DOHH2 (cell line): ENCODE measurements around the gene B3GALNT2.

Experiments
- H3F3A ChIP-seq: fragments of 200-600 bp; sonication (generic), shearing (Covaris generic); 2 replicates; pipeline ENCODE4 v1.6.0; 2016; ENCODE audit warnings: antibody characterized with exemption, mild to moderate bottlenecking; ENCODE audit not compliant: control insufficient read depth, insufficient read depth
- H3K27ac ChIP-seq: fragments of 200-600 bp; sonication (generic); 2 replicates; pipeline ENCODE4 v1.5.1; 2014; ENCODE audit warnings: low read depth, mild to moderate bottlenecking, low read length, moderate library complexity
- H3K27me3 ChIP-seq: fragments of 200-600 bp; sonication (generic); 2 replicates; pipeline ENCODE4 v1.6.1; 2014; ENCODE audit warnings: mild to moderate bottlenecking, low read length, mixed read lengths; ENCODE audit not compliant: control insufficient read depth
- H3K36me3 ChIP-seq: fragments of 200-600 bp; sonication (generic); 2 replicates; pipeline ENCODE4 v1.6.1; 2014; ENCODE audit warnings: mild to moderate bottlenecking, low read length, moderate library complexity, mixed read lengths; ENCODE audit not compliant: control insufficient read depth
- H3K4me1 ChIP-seq: fragments of 200-600 bp; sonication (generic); 2 replicates; pipeline ENCODE4 v1.6.1; 2014; ENCODE audit warnings: mild to moderate bottlenecking, low read length, mixed read lengths; ENCODE audit not compliant: control insufficient read depth
- H3K4me2 ChIP-seq: fragments of 200-600 bp; sonication (generic); 2 replicates; pipeline ENCODE4 v1.6.0; 2014; ENCODE audit warnings: mild to moderate bottlenecking, low read length, moderate library complexity
- H3K4me3 ChIP-seq: fragments of 200-600 bp; sonication (generic); 2 replicates; pipeline ENCODE4 v1.5.1; 2014; ENCODE audit warnings: mild to moderate bottlenecking, low read length, mixed read lengths
- H3K79me2 ChIP-seq: fragments of 200-600 bp; sonication (generic); 2 replicates; pipeline ENCODE4 v1.6.1; 2014; ENCODE audit warnings: mild to moderate bottlenecking, low read length, mixed read lengths; ENCODE audit not compliant: control insufficient read depth
- H3K9me2 ChIP-seq: fragments of 200-600 bp; sonication (generic); replicated peaks from 2 replicates; pipeline ENCODE4 v1.6.1; 2014; ENCODE audit warnings: mild to moderate bottlenecking, low read length, mixed read lengths; ENCODE audit not compliant: control insufficient read depth
- H3K9me3 ChIP-seq: fragments of 200-600 bp; sonication (generic); 2 replicates; pipeline ENCODE4 v1.6.1; 2014; ENCODE audit warnings: antibody characterized with exemption, low read length, mixed read lengths; ENCODE audit not compliant: control insufficient read depth, insufficient read depth
- H4K20me1 ChIP-seq: fragments of 200-600 bp; sonication (generic); 2 replicates; pipeline ENCODE4 v1.6.0; 2014; ENCODE audit warnings: low read depth, mild to moderate bottlenecking, antibody characterized with exemption, low read length, moderate library complexity; ENCODE audit not compliant: control insufficient read depth, insufficient read depth
- EZH2phosphoT487 ChIP-seq: fragments of 200-600 bp; sonication (generic); IDR thresholded peaks from 2 replicates; pipeline ENCODE4 v1.6.1; 2017; ENCODE audit warnings: borderline replicate concordance, mild to moderate bottlenecking, antibody characterized with exemption, low read length, moderate library complexity, mixed read lengths
- TF ChIP-seq, protein P1 (sequence below): fragments of 200-600 bp; sonication (generic); IDR thresholded peaks from one replicate; pipeline ENCODE4 v1.5.1; 2014; ENCODE audit warnings: antibody characterized with exemption, mild to moderate bottlenecking, low read depth, low read length; ENCODE audit not compliant: poor library complexity, severe bottlenecking

The B3GALNT2 gene

DNA sequence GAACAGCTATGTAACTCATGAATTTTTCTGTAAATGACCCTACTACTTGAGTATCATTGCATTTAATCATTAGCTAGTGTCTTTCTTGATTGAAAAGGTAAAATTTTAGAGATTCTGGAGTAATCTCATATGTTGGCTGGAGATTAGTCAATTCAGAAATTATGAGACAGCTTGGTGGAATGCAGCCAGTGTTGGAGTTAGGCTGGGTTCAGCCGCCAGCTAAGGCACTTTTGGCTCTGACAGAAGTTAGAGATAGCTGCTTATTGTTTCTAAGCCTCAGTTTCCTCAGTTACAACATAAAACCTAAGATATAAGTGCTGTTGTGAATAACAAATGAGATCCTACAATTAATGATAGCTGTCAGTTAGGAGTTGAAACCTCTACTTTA is 87.6 kb downstream of the B3GALNT2 start:
- TF ChIP-seq, protein P1, sequence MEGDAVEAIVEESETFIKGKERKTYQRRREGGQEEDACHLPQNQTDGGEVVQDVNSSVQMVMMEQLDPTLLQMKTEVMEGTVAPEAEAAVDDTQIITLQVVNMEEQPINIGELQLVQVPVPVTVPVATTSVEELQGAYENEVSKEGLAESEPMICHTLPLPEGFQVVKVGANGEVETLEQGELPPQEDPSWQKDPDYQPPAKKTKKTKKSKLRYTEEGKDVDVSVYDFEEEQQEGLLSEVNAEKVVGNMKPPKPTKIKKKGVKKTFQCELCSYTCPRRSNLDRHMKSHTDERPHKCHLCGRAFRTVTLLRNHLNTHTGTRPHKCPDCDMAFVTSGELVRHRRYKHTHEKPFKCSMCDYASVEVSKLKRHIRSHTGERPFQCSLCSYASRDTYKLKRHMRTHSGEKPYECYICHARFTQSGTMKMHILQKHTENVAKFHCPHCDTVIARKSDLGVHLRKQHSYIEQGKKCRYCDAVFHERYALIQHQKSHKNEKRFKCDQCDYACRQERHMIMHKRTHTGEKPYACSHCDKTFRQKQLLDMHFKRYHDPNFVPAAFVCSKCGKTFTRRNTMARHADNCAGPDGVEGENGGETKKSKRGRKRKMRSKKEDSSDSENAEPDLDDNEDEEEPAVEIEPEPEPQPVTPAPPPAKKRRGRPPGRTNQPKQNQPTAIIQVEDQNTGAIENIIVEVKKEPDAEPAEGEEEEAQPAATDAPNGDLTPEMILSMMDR, result no peak
- no peak for TF ChIP-seq EZH2phosphoT487
- no peaks in the 10 kb centered on the region for H3K27me3 ChIP-seq
- no peaks in the 10 kb centered on the region for H3K9me2 ChIP-seq
- no peak overlapping the region for H3K4me3 ChIP-seq
- H3K4me2 ChIP-seq, result no peak overlapping the region
- no peaks in the 10 kb centered on the region for H3F3A ChIP-seq
- H3K4me1 ChIP-seq, result no peaks in the 10 kb centered on the region
- H3K27ac ChIP-seq, result no peak overlapping the region
- no peaks in the 10 kb centered on the region for H4K20me1 ChIP-seq
- H3K79me2 ChIP-seq, result no peaks in the 10 kb centered on the region
- H3K9me3 ChIP-seq, result no peaks in the 10 kb centered on the region
- peaks cover 4% of the 10 kb centered on the region for H3K36me3 ChIP-seq

DNA sequence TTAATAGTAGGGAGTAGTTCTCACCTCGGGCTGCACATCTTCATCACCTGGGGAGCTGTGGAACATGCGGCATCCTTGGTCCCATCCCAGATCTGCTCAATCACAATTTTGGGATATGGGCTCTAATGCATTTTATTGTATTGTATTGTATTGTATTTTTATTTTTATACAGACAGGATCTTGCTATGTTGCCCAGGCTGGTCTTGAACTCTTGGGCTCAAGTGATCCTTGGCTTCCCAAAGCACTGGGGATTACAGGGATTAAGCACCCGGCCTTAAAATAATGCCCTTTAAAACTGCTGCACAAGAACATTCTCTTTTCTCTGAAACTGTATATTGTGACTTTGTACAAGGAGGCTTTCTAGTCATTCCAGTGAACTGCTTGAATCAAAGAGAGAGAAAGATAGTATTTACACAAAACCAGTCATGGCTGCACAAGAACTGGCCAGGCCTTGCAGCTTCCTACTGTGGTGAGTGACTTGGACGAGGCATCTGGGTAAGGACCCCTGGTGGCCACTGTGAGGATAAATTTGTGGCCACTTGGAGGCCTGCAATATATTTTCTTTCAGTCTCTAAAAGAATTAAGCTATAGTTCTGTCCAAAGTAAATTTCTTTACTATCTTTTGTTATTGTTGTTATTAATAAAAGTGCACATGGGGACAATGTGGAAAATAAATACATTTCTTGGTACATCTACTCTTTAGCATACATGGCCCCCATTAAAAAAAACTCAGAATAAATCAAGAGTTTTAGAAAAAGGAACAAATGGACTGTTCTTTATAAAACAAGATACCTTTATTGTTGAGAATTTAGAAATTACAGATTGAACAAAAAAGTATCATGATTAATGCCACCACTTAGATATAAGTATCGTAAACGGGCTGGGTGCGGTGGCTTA is 89.0 kb downstream of the B3GALNT2 start:
- Histone ChIP-seq H3K27ac (no peak overlapping the region), H3K9me3 (no peaks in the 10 kb centered on the region), H3K4me3 (no peak overlapping the region), H4K20me1 (no peaks in the 10 kb centered on the region), H3K36me3 (peaks cover 4% of the 10 kb centered on the region), H3K4me1 (no peaks in the 10 kb centered on the region), H3K9me2 (no peaks in the 10 kb centered on the region), H3K79me2 (no peaks in the 10 kb centered on the region), H3F3A (no peaks in the 10 kb centered on the region; the same call in 1 of the 2 replicates), H3K27me3 (no peaks in the 10 kb centered on the region), H3K4me2 (no peak overlapping the region)
- no peak for TF ChIP-seq EZH2phosphoT487
- TF ChIP-seq, protein P1, result peak; percentile 87

DNA sequence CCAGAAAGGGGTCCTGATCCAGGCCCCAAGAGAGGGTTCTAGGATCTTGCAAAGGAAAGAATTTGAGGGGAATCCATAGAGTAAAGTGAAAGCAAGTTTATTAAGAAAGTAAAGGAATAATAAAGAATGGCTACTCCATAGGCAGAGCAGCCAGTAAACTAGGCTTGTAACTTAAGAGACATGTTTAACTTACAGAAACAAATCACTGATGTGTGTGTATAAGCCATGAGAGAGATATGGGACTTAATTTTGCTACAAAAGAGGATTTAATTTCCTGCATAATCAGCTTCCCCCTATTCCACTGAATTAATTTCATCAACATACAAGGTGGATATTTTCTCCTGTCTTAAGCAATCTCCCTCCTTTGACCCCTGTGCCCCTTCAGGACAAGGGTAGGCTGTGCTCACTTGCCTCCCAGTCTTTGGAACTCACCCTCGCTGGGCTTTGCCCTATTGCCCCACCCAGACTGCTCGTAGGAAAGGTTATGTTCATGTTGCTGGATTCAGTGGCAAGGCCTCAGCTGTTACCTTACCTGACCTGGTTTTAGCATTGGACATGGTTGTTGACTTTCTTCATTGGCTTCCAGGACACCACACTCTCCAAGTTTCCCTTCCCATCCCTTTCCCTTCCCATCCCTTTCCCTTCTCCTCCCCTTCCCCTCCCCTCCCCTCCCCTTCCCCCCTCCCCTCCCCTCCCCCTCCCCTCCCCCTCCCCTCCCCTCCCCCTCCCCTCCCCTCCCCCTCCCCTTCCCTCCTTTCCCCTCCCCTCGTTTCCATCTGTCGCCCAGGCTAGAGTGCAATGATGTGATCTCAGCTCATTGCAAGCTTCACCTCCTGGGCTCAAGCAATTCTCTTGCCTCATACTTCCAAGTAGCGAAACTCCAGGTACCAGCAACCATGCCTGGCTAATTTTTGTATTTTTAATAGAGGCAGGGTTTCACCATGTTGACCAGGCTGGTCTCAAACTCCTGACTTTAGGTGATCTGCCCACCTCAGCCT is 92.5 kb downstream of the B3GALNT2 start:
- Histone ChIP-seq H3K4me1 (no peaks in the 10 kb centered on the region), H3K9me3 (no peaks in the 10 kb centered on the region), H3K27ac (no peak overlapping the region), H3F3A (no peaks in the 10 kb centered on the region; the same call in 1 of the 2 replicates), H3K4me3 (no peak overlapping the region), H3K27me3 (no peaks in the 10 kb centered on the region), H3K36me3 (peaks cover 4% of the 10 kb centered on the region; the same call in 1 of the 2 replicates), H3K79me2 (no peaks in the 10 kb centered on the region), H4K20me1 (no peaks in the 10 kb centered on the region), H3K9me2 (no peaks in the 10 kb centered on the region), H3K4me2 (no peak overlapping the region)
- TF ChIP-seq, protein P1, result no peak
- no peak for TF ChIP-seq EZH2phosphoT487
